Loucy (cell line): ENCODE results near the gene ARHGAP26.

Experiments used
- H2AFZ ChIP-seq: fragments of 200-600 bp; sonication (generic); 2 replicates; pipeline ENCODE4 v1.6.0; 2016; ENCODE audit warnings: antibody characterized with exemption, mild to moderate bottlenecking, low read length, moderate library complexity
- H3F3A ChIP-seq: fragments of 200-600 bp; 2 replicates; pipeline ENCODE4 v1.6.0; 2016; ENCODE audit warnings: antibody characterized with exemption, low read depth, mild to moderate bottlenecking
- H3K27me3 ChIP-seq: fragments of 200-600 bp; sonication (generic); 2 replicates; pipeline ENCODE4 v1.6.1; 2014; ENCODE audit warnings: low read length, mild to moderate bottlenecking; ENCODE audit not compliant: insufficient read depth, poor library complexity, severe bottlenecking
- H3K36me3 ChIP-seq: fragments of 200-600 bp; sonication (generic); 2 replicates; pipeline ENCODE4 v1.6.1; 2016; ENCODE audit warnings: low read length; ENCODE audit not compliant: insufficient read depth
- H3K4me1 ChIP-seq: fragments of 200-600 bp; sonication (generic); 2 replicates; pipeline ENCODE4 v1.5.1; 2014; ENCODE audit warnings: low read length, mild to moderate bottlenecking; ENCODE audit not compliant: insufficient read depth, poor library complexity, severe bottlenecking
- H3K4me2 ChIP-seq: fragments of 200-600 bp; sonication (generic); 2 replicates; pipeline ENCODE4 v1.6.0; 2014; ENCODE audit warnings: antibody characterized with exemption, low read length, low read depth, mild to moderate bottlenecking; ENCODE audit not compliant: poor library complexity, severe bottlenecking
- H3K4me3 ChIP-seq: fragments of 200-600 bp; sonication (generic); 2 replicates; pipeline ENCODE4 v1.5.1; 2014; ENCODE audit warnings: low read length, mild to moderate bottlenecking, mixed read lengths; ENCODE audit not compliant: poor library complexity, severe bottlenecking
- H3K79me2 ChIP-seq: fragments of 200-600 bp; sonication (generic); 2 replicates; pipeline ENCODE4 v1.6.1; 2014; ENCODE audit warnings: low read length; ENCODE audit not compliant: insufficient read depth
- H3K9ac ChIP-seq: fragments of 200-600 bp; sonication (generic); 2 replicates; pipeline ENCODE4 v1.6.0; 2014; ENCODE audit warnings: mild to moderate bottlenecking, low read depth, low read length, moderate library complexity; ENCODE audit not compliant: poor library complexity, severe bottlenecking
- H3K9me2 ChIP-seq: fragments of 200-600 bp; sonication (generic); replicated peaks from 2 replicates; pipeline ENCODE4 v1.6.1; 2016; ENCODE audit warnings: low read depth, low read length, mixed read lengths
- H3K9me3 ChIP-seq: fragments of 200-600 bp; sonication (generic); 2 replicates; pipeline ENCODE4 v1.6.1; 2014; ENCODE audit warnings: mild to moderate bottlenecking, antibody characterized with exemption, low read length, low read depth; ENCODE audit not compliant: insufficient read depth
- H4K20me1 ChIP-seq: fragments of 200-600 bp; sonication (generic); 2 replicates; pipeline ENCODE4 v1.6.0; 2014; ENCODE audit warnings: antibody characterized with exemption, low read length, mild to moderate bottlenecking; ENCODE audit not compliant: insufficient read depth, poor library complexity, severe bottlenecking
- EZH2phosphoT487 ChIP-seq: fragments of 200-600 bp; IDR thresholded peaks from 2 replicates; pipeline ENCODE4 v1.6.1; 2018; ENCODE audit warnings: antibody characterized with exemption, mild to moderate bottlenecking, moderate library complexity, borderline replicate concordance
- TF ChIP-seq, protein P1 (sequence below): fragments of 200-600 bp; sonication (generic); conservative IDR thresholded peaks from 2 replicates; pipeline ENCODE4 v1.5.1; 2014; ENCODE audit warnings: mild to moderate bottlenecking, antibody characterized with exemption, low read length

Gene ARHGAP26

DNA sequence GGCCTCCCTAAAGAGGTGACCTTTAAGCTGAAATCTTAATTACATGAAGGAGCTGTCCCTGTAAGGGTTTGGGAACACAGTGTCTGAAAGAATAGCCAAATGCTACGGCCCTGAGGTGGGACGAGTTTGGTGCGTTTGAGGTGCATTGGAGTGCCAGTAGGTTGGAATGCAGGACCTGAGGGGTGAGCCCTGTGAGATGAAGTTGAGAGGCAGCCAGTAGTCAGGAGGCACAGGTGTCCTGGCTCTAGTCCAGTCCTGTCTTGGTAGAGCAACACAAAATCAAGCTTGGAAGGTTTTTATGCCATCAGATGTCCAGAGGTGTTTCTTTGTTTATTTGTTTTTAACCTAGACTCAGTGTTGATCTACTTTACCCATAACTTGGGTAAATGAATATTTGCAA is 108.5 kb downstream of the ARHGAP26 start:
- H3K27me3 ChIP-seq, result no peaks in the 10 kb centered on the region
- no peaks in the 10 kb centered on the region for H4K20me1 ChIP-seq
- no peak for TF ChIP-seq EZH2phosphoT487
- TF ChIP-seq, protein P1, sequence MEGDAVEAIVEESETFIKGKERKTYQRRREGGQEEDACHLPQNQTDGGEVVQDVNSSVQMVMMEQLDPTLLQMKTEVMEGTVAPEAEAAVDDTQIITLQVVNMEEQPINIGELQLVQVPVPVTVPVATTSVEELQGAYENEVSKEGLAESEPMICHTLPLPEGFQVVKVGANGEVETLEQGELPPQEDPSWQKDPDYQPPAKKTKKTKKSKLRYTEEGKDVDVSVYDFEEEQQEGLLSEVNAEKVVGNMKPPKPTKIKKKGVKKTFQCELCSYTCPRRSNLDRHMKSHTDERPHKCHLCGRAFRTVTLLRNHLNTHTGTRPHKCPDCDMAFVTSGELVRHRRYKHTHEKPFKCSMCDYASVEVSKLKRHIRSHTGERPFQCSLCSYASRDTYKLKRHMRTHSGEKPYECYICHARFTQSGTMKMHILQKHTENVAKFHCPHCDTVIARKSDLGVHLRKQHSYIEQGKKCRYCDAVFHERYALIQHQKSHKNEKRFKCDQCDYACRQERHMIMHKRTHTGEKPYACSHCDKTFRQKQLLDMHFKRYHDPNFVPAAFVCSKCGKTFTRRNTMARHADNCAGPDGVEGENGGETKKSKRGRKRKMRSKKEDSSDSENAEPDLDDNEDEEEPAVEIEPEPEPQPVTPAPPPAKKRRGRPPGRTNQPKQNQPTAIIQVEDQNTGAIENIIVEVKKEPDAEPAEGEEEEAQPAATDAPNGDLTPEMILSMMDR, result no peak
- H3K4me3 ChIP-seq, result no peak overlapping the region
- peaks cover 26% of the 10 kb centered on the region; the same call in 1 of the 2 replicates for H3K36me3 ChIP-seq
- H3F3A ChIP-seq, result no peaks in the 10 kb centered on the region
- H3K9ac ChIP-seq, result no peak overlapping the region
- H2AFZ ChIP-seq, result no peak overlapping the region
- no peaks in the 10 kb centered on the region for H3K9me2 ChIP-seq
- no peak overlapping the region for H3K4me2 ChIP-seq
- no peaks in the 10 kb centered on the region for H3K79me2 ChIP-seq
- H3K4me1 ChIP-seq, result no peaks in the 10 kb centered on the region
- no peaks in the 10 kb centered on the region for H3K9me3 ChIP-seq

DNA sequence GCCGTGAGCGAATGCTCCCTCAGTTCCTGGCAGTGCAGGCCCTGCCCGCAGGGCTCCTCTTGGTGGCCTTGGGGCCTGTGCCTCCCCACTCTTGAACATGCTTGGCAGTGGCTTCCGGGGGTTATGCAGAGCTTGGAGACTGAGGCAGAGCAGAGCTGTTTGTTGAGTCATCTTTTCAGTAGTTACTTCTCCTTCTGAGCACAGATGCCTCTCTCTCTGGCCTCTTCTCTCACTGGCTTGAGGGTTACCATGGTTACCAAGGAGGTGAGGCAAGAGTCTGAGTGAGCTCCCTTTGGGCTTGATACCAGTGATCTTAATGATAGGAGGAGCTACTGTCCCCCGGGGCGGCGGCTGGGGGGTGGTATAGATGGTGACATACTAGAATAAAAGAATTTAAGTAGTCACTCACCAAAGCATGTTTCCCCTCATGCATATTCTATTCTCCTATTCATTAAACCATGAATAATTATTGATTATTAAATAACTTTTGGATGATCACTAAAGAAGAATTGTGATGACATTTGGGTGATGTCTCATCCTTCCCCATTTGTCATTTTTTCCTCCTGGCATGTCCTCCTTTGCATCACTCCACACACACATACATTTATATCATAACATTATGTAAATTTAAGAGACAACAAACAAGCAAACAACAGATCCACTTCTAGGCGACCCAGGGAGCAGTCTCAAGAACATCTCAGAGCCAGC is 111.1 kb downstream of the ARHGAP26 start:
- Histone ChIP-seq H3F3A (no peaks in the 10 kb centered on the region), H3K9me2 (no peaks in the 10 kb centered on the region), H3K27me3 (no peaks in the 10 kb centered on the region), H3K4me3 (no peak overlapping the region), H3K9ac (no peak overlapping the region), H3K79me2 (no peaks in the 10 kb centered on the region), H3K4me2 (no peak overlapping the region), H4K20me1 (no peaks in the 10 kb centered on the region), H3K4me1 (no peaks in the 10 kb centered on the region), H2AFZ (no peak overlapping the region), H3K36me3 (peaks cover 21% of the 10 kb centered on the region; the same call in 1 of the 2 replicates), H3K9me3 (no peaks in the 10 kb centered on the region)
- TF ChIP-seq, protein P1, result no peak
- TF ChIP-seq EZH2phosphoT487, result no peak

DNA sequence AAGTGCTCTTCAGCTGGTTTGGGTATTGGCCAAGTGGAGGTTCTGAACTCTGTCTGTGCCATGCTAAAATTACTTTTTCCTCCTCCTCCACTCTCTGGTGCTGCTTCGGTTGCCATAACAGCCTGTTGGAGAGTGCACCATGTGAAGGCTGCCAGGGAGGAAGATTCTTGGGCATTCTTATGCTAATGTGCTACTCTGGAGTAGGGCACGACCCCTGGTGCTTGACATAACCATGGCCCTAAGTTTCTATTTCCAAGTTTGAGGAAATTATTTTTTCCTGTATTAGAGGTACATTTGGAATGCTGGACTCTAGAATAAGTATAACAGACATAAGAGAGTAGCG is 111.6 kb downstream of the ARHGAP26 start:
- Histone ChIP-seq H3K9me2 (no peaks in the 10 kb centered on the region), H3K9me3 (no peaks in the 10 kb centered on the region), H3K4me3 (no peak overlapping the region), H3K36me3 (peaks cover 21% of the 10 kb centered on the region; the same call in 1 of the 2 replicates), H3K79me2 (no peaks in the 10 kb centered on the region), H3K4me1 (no peaks in the 10 kb centered on the region), H4K20me1 (no peaks in the 10 kb centered on the region), H3K27me3 (no peaks in the 10 kb centered on the region), H3F3A (no peaks in the 10 kb centered on the region), H2AFZ (no peak overlapping the region), H3K9ac (no peak overlapping the region), H3K4me2 (no peak overlapping the region)
- TF ChIP-seq, protein P1, result no peak
- TF ChIP-seq EZH2phosphoT487, result no peak
